GM18909 (cell line): ENCODE results near the gene THOP1.

ENCODE experiments used
- ATAC-seq: cut with Tn5 transposase; IDR thresholded peaks from one replicate; pipeline ENCODE4 v1.9.1; 2021; ENCODE audit warnings: mild to moderate bottlenecking; ENCODE audit not compliant: unreplicated experiment, poor library complexity

THOP1 gene

GRCh38 chr19:2761876-2762782 is 23.2 kb upstream of the THOP1 start:
- no peak for ATAC-seq

- no peak for ATAC-seq
Observed at GRCh38 chr19:2762783-2763496, 22.4 kb upstream of the THOP1 start.

DNA sequence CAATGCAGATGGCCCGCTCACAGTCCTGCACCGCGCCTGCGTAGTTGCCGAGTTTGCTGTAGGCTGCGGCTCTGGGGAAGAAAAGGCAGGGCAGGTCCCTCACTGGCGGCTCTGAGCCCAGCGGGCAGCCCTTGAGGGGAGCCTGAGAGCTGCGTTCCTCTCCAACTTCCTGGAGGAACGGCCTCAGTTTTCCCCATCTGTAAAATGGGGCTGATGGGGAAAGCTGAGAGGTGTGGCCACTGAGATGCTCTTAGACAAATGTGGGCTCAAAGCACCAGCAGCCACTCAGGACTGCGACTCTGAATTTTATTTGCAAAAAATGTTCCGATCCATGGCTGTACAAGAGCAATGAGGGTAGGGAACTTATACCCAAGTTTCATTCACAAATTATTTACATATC is 21.6 kb upstream of the THOP1 start:
- ATAC-seq, result no peak

GRCh38 chr19:2764945-2765344 is 20.4 kb upstream of the THOP1 start:
- ATAC-seq, result no peak

DNA sequence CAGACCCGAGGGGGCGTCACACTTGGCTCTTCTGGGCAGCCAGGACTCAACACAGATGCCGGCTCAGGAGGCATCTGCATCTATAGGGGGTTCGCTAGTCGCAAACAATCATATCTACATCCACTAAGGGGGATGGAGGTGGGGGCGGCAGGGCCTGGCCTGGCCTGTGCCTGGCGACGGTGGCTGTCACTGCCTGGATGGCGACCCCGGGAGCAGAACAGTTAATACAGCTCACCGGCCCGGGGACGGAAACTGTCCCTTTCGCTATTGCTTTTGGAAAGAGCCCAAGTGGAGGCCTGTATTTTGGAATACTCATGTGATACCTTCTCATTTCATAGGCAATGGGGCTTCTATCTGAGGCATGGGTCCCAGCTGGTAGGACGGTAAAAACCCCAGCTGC is 19.9 kb upstream of the THOP1 start:
- ATAC-seq, result no peak

- no peak for ATAC-seq
Observed at GRCh38 chr19:2766594-2767372, 18.5 kb upstream of the THOP1 start.

DNA sequence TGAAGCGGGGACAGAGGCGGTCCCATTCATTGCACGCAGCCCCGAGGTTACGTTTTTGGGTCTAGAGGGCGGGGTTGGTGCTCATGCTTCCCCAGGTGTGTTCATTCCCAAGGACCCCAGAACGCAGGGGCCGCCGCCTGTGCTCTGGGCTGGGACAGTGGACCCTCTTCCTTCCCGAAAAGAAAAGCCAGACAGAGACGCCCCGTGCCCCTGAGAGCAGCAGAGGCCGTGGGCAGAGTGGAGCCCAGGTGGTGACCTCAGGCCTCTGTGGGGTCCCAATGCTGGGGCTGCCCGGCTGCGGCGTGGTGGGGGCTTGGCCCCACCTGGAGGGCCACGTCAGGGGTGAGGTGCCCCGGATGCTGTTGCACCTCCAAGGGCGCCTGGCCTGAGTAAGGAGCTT is 17.6 kb upstream of the THOP1 start:
- no peak for ATAC-seq

GRCh38 chr19:2768365-2769132 is 16.8 kb upstream of the THOP1 start:
- no peak for ATAC-seq

- ATAC-seq, result no peak
Observed at GRCh38 chr19:2769218-2769617, 16.1 kb upstream of the THOP1 start.

DNA sequence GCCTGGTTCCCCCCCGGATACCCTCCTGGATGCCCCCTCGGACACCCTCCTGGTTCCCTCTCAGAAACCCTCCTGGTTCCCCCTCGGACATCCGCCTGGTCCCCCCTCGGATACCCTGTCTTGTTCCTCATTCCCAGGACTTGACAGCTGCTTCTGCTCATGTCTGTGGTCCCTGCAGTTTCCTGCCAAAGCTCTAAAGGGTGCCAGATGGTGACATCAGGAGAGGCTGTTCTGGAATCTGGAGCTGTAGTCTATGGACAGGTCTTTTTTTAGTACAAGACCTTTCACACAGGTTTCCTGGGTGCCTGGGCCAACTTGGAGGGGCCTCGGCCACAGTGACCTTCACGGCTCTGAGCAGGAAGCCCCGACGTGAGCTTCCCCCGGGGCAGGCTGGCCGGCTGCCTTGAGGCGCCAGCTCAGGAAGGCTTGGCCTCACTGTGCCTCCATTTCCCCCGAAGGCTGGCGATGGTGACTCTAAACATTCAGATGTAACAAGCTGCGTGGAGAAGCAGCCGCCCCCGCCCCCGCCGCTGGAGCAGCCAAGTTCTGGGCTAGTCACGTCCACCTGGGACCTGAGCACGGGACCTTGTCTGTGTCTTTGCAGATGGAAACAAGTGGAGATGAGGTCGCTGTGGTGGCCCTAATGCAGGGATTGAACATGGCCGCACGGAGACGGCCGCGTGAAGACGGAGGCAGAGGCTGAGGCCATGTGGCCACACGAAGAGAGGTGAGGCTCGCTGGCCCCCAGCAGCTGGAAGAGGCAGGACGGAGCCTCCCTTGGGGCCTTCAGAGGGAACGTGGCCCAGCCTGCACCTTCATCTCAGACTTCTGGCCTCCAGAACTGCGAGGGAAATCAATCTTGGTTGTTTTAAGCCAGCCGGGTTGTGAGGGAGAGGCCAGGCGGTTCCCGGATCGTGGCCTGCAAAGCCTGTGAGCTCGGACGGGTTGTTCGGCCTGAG is 15.0 kb upstream of the THOP1 start:
- ATAC-seq, result no peak

DNA sequence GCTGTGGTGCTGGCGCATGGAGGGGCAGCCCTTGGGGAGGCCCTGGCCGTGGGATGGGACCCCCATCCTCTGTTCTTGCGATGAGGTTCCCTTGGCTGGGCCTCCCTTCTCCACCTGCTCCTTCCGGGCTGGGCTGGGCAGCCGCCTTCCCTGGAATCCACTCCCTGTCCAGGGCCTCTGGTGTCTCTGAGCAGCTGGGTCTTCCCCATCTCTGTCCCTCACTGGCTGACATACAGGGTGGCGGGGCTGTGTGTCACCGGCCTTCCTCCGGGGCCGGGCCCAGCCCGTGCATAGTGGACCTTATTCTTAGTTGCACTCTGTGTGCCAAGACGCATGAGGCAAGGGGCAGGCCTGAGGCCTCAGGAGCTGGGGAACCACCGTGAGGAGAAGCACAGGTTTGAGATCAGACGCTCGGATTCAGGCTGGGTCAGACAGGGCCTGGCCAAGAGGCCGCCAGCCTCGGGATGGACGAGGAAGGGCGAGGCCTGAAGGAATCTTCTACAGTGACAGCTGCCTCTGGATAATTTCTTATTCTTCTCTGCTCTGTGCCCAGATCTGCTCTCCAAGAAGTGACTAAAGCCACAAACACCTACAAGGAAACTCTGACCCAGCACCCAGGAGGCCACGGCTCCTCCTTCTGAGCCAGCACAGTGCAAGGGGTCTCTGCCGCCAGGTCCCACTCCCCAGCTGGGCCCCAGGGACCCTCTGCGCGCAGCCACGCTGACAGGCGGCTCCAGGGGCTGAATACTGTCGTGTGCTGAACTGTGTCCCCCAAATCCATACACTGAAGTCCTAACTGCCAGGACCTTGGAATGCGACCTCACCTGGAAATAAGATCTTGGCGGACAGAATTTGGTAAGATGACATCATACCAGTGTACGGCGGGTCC is 13.3 kb upstream of the THOP1 start:
- no peak for ATAC-seq

- ATAC-seq, result no peak
Observed at GRCh38 chr19:2774083-2774679, 11.1 kb upstream of the THOP1 start.

- ATAC-seq, result no peak
Observed at GRCh38 chr19:2774953-2775555, 10.2 kb upstream of the THOP1 start.

- no peak for ATAC-seq
Observed at GRCh38 chr19:2775556-2776430, 9.5 kb upstream of the THOP1 start.

DNA sequence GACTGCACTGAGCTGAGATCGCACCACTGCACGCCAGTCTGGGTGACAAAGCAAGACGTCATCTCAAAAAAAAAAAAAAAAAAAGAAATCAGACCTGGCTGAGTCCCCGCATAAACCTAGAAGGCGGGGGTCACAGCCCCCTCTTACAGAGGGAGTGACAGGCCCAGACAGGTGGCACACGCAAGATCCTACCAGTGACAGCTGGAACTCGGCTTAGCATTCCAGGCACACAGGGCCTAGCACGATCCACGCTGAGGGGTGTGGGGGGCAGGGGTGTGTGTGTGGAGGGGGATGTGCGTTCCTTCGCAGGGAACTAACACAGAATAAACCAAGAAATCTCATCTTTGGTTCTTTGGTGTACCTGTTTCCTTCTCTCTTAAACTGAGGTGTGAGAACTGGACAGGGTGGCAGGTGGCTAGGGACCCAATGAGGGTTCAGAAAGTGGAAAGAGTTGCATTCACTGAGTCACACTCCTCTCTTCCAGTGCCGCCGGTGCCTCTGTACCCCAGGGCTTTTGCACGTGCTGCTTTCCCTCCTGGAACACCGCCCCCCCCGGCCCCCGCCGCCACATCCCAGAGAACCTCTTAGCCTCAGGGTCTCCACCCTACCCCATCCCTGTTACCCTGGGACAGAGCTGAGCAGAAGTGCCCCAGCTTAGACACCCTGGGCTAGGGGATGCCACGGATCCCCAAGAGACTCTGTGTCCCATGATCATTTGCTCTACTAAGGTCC is 7.2 kb upstream of the THOP1 start:
- no peak for ATAC-seq
